SH-SY5Y (cell line): Measurements from ENCODE around the gene MRPL14.

Source experiments
- GATA2 ChIP-seq: IDR thresholded peaks from 2 replicates; pipeline ENCODE4 v1.6.1; 2011; ENCODE audit warnings: mild to moderate bottlenecking, low read depth, low read length
- GATA3 ChIP-seq: IDR thresholded peaks from 2 replicates; pipeline ENCODE4 v1.6.1; 2011; ENCODE audit warnings: low read depth, mild to moderate bottlenecking, low read length, moderate library complexity

- TF ChIP-seq GATA2 (no peak), GATA3 (no peak)
These were observed 12.1 kb upstream of the MRPL14 start for GRCh38 chr6:44139351-44139743.
